ENCODE data around the gene DUT. TPM values are rescaled to one million over a fixed set of nuclear protein-coding genes. Genes with fewer than 3 reads are reported as not detected.

Gene DUT
- total and polyA plus RNA-seq, 8 donors: 23.9 to 78.8 (median 31.6) TPM

DNA sequence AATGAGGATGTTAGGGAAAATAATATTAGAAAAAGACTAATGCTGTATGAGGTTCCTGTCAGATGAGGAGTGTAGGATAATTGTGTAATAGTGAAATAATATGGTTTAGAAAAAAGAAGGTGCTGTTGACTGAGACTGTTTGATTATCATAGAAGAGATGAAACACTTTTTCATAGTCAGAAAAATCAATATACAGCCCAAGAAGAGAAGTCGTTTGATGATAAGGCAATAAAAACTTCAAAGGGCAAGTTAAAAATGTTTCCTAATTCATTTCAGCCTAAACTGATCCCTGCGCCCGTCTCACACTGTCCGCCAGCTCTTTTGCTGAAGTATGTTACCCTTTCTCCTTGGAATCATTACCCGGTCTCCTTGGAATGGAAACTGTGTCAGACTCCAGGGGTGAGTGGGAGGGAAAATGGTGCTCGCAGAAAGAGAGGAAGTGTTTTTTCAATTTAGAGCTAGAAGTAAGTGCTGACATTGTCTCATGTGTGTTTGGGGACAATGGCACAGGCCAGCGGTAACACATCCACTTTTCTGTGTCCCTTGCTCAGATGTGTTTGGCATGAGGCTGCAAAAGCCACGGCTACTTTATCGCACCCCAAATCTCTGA is 23.6 kb downstream of the DUT start:
- FAIRE-seq (no peak), ATAC-seq (peak in 1 of 4 donors; percentile 29), DNase-seq (no peak)
- no peaks in the 10 kb centered on the region for H3K9me3 ChIP-seq
- H3K4me3 ChIP-seq: no peak overlapping the region
- no peak overlapping the region for H3K27ac ChIP-seq
- H3K36me3 ChIP-seq: no peaks in the 10 kb centered on the region
- 27 to 30% methylated on average over 9 of the region's 9 CpGs for WGBS, 2 donors
- no peaks in the 10 kb centered on the region for H3K27me3 ChIP-seq
- TF ChIP-seq, protein P1, sequence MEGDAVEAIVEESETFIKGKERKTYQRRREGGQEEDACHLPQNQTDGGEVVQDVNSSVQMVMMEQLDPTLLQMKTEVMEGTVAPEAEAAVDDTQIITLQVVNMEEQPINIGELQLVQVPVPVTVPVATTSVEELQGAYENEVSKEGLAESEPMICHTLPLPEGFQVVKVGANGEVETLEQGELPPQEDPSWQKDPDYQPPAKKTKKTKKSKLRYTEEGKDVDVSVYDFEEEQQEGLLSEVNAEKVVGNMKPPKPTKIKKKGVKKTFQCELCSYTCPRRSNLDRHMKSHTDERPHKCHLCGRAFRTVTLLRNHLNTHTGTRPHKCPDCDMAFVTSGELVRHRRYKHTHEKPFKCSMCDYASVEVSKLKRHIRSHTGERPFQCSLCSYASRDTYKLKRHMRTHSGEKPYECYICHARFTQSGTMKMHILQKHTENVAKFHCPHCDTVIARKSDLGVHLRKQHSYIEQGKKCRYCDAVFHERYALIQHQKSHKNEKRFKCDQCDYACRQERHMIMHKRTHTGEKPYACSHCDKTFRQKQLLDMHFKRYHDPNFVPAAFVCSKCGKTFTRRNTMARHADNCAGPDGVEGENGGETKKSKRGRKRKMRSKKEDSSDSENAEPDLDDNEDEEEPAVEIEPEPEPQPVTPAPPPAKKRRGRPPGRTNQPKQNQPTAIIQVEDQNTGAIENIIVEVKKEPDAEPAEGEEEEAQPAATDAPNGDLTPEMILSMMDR (IDR thresholded peaks at IDR 0.05): no peak
- intact Hi-C loops (cut with DNase I): no loop called here
- H3K4me1 ChIP-seq: no peaks in the 10 kb centered on the region

GRCh38 chr15:48355377-48355776 is 24.1 kb downstream of the DUT start:
- peak in 1 of 4 donors; percentile 28 for ATAC-seq
- H3K27ac ChIP-seq: no peak overlapping the region
- 38 to 49% methylated on average over 5 to 6 of the region's 6 CpGs for WGBS, 2 donors
- FAIRE-seq: no peak
- H3K4me3 ChIP-seq: no peak overlapping the region
- intact Hi-C loops (cut with DNase I): no loop called here
- H3K4me1 ChIP-seq: no peaks in the 10 kb centered on the region
- TF ChIP-seq, protein P1 (IDR thresholded peaks at IDR 0.05): no peak
- no peak for DNase-seq
- H3K9me3 ChIP-seq: no peaks in the 10 kb centered on the region
- no peaks in the 10 kb centered on the region for H3K36me3 ChIP-seq
- H3K27me3 ChIP-seq: no peaks in the 10 kb centered on the region

- DNase-seq: no peak
- intact Hi-C loops (cut with DNase I): no loop called here
- H3K9me3 ChIP-seq: no peaks in the 10 kb centered on the region
- no peak overlapping the region for H3K27ac ChIP-seq
- TF ChIP-seq, protein P1 (IDR thresholded peaks at IDR 0.05): peak in 2 of 4 donors; percentile 19 to 20
- ATAC-seq: peak in 3 of 4 donors; percentile 38 to 68 (median 55)
- H3K4me3 ChIP-seq: no peak overlapping the region
- no peak for FAIRE-seq
- H3K36me3 ChIP-seq: no peaks in the 10 kb centered on the region
- H3K4me1 ChIP-seq: no peaks in the 10 kb centered on the region
- 15 to 19% methylated on average over 3 of the region's 3 CpGs for WGBS, 2 donors
- H3K27me3 ChIP-seq: no peaks in the 10 kb centered on the region
Observed at GRCh38 chr15:48358229-48359152, 27.3 kb downstream of the DUT start.

DNA sequence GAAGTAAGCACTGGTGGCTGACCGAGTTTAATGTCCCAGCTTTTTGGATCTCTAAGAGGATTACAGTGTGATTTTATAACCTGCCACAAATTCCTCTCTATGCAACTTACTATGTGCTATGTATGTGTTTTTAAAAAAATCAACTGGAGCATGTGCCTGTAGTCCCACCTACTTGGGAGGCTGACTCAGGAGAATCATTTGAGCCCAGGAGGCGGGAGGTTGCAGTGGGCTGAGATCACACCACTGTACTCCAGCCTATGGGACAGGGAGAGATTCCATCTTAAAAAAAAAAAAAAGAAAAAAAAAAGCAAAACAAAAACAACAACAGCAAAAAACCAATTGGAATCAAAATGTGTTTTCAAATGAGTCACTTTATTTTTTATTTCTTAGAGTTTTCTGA is 29.6 kb downstream of the DUT start:
- 71 to 81% methylated on average over 2 of the region's 2 CpGs for WGBS, 2 donors
- ATAC-seq (no peak), FAIRE-seq (no peak), DNase-seq (no peak)
- Histone ChIP-seq H3K4me1 (no peaks in the 10 kb centered on the region), H3K27me3 (no peaks in the 10 kb centered on the region), H3K9me3 (no peaks in the 10 kb centered on the region), H3K4me3 (no peak overlapping the region), H3K27ac (no peak overlapping the region), H3K36me3 (no peaks in the 10 kb centered on the region)
- intact Hi-C loops (cut with DNase I): no loop called here
- TF ChIP-seq, protein P1 (IDR thresholded peaks at IDR 0.05): no peak

All from pancreas (tissue), 10 donors.